Measurements from ENCODE around the gene GFRA1. TPM values are rescaled to one million over a fixed set of nuclear protein-coding genes. Genes with fewer than 3 reads are reported as not detected.

Gene GFRA1
- polyA plus RNA-seq, 1 of the 3 experiments (the other 2 are of a cell fraction), result 1.6 TPM

DNA sequence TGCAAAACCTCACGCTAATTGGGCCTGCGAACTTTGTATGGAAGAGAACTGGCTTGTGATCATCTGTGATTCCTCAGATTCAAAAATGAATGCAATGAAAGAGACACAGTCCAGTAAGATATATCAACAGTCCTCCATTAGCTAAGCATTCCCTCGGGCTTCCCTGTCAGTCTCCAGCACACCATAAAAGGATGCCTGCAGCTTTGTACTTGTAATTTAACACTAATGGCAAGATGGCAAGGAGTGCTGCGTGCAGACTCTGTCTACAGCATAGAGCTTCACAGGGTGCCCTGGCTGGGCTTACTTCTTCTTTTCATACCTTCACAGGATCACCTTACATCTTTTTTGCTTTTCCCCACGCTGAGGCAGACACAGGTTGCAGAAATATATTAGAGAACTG is 200.0 kb downstream of the GFRA1 start:
- no peak; the same call in 1 of the 2 replicates for TF ChIP-seq RCOR1 (IDR thresholded peaks at IDR 0.05; ENCODE audit: low read length)
- peak in 1 of 2 experiments; percentile 15; a peak in 1 of 4 replicates for TF ChIP-seq EP300 (IDR thresholded peaks at IDR 0.05; ENCODE audit: borderline replicate concordance in 1 of 2, low read depth in 1 of 2, low read length in 1 of 2)
- H3K36me3 ChIP-seq (replicated peaks in 1 of 2; ENCODE audit: control insufficient read depth in 1 of 2, insufficient read depth in 2 of 2, low read length in 1 of 2), result no peaks in the 10 kb centered on the region
- no peak overlapping the region for H3K4me2 ChIP-seq
- H3K4me3 ChIP-seq (ENCODE audit: low read depth in 2 of 2, low read length in 1 of 2), result no peak overlapping the region
- DNase-seq, result peak; percentile 35
- H3K4me1 ChIP-seq (ENCODE audit: control insufficient read depth in 1 of 2, insufficient read depth in 2 of 2, low read depth in 1 of 2, low read length in 1 of 2), result peaks cover 0 to 16% of the 10 kb centered on the region in 2 experiments; a peak in 2 of 4 replicates
- ChIA-PET CTCF (interaction anchor here (0.6 kb wide), 1 partner anchor 124 kb away, joined by 5 read pairs; no protein-coding TSS in a partner anchor), POLR2A (no interaction called here)
- H3K27me3 ChIP-seq (ENCODE audit: insufficient read depth), result no peaks in the 10 kb centered on the region
- WGBS (ENCODE audit: low lambda C conversion rate), result 42% methylated on average over 5 of the region's 5 CpGs
- H3F3A ChIP-seq (replicated peaks; ENCODE audit: insufficient read depth), result no peaks in the 10 kb centered on the region
- H3K9ac ChIP-seq, result no peak overlapping the region
- no peak overlapping the region for H2AFZ ChIP-seq (ENCODE audit: low read depth)
- H3K27ac ChIP-seq (ENCODE audit: low read depth in 2 of 2, low read length in 1 of 2), result peak overlapping the region in 1 of 2 experiments; percentile 22; a peak in 1 of 4 replicates
- no peaks in the 10 kb centered on the region for H3K9me3 ChIP-seq
- no peaks in the 10 kb centered on the region for H4K20me1 ChIP-seq (ENCODE audit: insufficient read depth)
- no peaks in the 10 kb centered on the region for H3K79me2 ChIP-seq (ENCODE audit: insufficient read depth)
- no peaks in the 10 kb centered on the region for H3K9me2 ChIP-seq

DNA sequence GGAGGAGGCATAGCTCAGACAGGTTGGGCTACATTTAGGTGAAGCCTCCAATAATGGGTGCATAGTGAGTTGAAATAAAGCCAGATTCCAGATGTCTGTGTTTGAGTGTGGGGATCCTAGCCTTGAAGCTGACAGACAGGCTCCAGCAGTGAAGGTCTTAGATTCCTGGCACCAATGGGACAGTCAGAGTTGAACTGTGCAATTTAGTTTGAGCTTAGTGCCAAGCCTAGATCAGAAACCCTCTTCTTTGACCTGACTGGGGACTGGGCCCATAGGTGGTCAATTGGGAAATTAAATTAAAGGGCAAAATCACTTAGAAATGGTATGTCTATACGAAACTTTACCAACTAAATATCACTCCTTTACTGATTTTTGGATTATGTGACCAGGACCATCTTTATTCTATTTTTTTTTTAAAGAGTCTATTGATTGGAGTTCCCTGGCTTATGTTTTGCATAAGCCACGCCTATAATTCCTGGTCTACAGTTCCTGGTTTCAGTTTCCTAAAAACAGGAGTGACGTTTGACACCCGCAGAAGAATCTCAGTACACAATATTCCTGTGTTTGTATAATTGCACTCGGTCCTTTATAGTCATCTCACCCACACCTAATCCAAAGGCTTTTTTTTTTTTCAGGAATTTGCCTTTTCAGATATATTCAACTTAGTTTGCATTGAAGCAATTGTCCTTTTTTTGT is 201.4 kb downstream of the GFRA1 start:
- ChIA-PET POLR2A (no interaction called here), CTCF (no interaction called here)
- Histone ChIP-seq H2AFZ (ENCODE audit: low read depth) (no peak overlapping the region), H4K20me1 (ENCODE audit: insufficient read depth) (no peaks in the 10 kb centered on the region), H3K79me2 (ENCODE audit: insufficient read depth) (no peaks in the 10 kb centered on the region), H3K27me3 (ENCODE audit: insufficient read depth) (no peaks in the 10 kb centered on the region), H3K9me3 (no peaks in the 10 kb centered on the region), H3K36me3 (replicated peaks in 1 of 2; ENCODE audit: control insufficient read depth in 1 of 2, insufficient read depth in 2 of 2, low read length in 1 of 2) (no peaks in the 10 kb centered on the region), H3K27ac (ENCODE audit: low read depth in 2 of 2, low read length in 1 of 2) (no peak overlapping the region), H3K9ac (no peak overlapping the region), H3K4me1 (ENCODE audit: control insufficient read depth in 1 of 2, insufficient read depth in 2 of 2, low read depth in 1 of 2, low read length in 1 of 2) (peaks cover 0 to 16% of the 10 kb centered on the region in 2 experiments; a peak in 2 of 4 replicates), H3K9me2 (no peaks in the 10 kb centered on the region), H3K4me2 (no peak overlapping the region), H3K4me3 (ENCODE audit: low read depth in 2 of 2, low read length in 1 of 2) (no peak overlapping the region), H3F3A (replicated peaks; ENCODE audit: insufficient read depth) (no peaks in the 10 kb centered on the region)
- TF ChIP-seq SIN3A (IDR thresholded peaks at IDR 0.05; ENCODE audit: borderline replicate concordance, low read depth, low read length) (no peak), FOXM1 (IDR thresholded peaks at IDR 0.05; ENCODE audit: low read depth) (no peak), NRF1 (IDR thresholded peaks at IDR 0.05; ENCODE audit: low read depth, low read length) (no peak), TCF12 (IDR thresholded peaks at IDR 0.05) (no peak)
- TF ChIP-seq, protein P1, sequence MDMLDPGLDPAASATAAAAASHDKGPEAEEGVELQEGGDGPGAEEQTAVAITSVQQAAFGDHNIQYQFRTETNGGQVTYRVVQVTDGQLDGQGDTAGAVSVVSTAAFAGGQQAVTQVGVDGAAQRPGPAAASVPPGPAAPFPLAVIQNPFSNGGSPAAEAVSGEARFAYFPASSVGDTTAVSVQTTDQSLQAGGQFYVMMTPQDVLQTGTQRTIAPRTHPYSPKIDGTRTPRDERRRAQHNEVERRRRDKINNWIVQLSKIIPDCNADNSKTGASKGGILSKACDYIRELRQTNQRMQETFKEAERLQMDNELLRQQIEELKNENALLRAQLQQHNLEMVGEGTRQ (IDR thresholded peaks at IDR 0.05; ENCODE audit: borderline replicate concordance, low read depth, low read length), result no peak
- DNase-seq, result no peak
- WGBS (ENCODE audit: low lambda C conversion rate), result 37% methylated on average over 5 of the region's 5 CpGs

DNA sequence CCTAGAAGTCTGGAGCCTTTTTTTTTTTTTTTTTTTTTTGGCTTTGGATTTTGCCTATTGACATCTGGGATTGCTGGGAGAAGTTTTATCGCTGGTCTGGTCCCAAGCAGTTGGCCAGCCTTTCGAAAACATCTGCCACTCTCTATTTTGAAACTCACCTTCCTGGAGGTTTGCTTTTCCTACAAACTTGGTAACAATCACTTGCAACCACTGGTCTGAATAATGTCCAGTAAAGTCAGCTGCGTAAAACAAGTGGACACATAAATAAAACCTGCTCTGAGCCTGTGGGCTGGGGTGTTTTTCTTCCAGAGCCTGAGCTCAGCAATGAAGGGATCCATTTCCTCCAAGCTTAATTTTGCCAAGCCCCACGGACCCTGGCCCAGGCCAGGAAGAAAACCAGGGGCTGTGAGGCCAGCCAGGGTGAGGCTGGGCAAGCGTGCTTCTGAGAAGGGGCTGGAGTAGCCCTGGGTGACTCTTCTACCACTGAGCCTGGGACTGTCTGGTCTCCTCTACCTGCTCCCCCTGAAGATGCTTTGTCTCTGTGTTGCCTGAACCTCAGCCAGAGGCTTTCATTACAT is 202.2 kb downstream of the GFRA1 start:
- WGBS (ENCODE audit: low lambda C conversion rate), result 30% methylated on average over 5 of the region's 5 CpGs
- Histone ChIP-seq H3K27ac (ENCODE audit: low read depth in 2 of 2, low read length in 1 of 2) (no peak overlapping the region), H3K9ac (no peak overlapping the region), H3K9me2 (no peaks in the 10 kb centered on the region), H3K27me3 (ENCODE audit: insufficient read depth) (no peaks in the 10 kb centered on the region), H3K4me1 (ENCODE audit: control insufficient read depth in 1 of 2, insufficient read depth in 2 of 2, low read depth in 1 of 2, low read length in 1 of 2) (peaks cover 0 to 13% of the 10 kb centered on the region in 2 experiments; a peak in 2 of 4 replicates), H3K36me3 (replicated peaks in 1 of 2; ENCODE audit: control insufficient read depth in 1 of 2, insufficient read depth in 2 of 2, low read length in 1 of 2) (no peaks in the 10 kb centered on the region), H3K79me2 (ENCODE audit: insufficient read depth) (no peaks in the 10 kb centered on the region), H4K20me1 (ENCODE audit: insufficient read depth) (no peaks in the 10 kb centered on the region), H3K4me2 (no peak overlapping the region), H3F3A (replicated peaks; ENCODE audit: insufficient read depth) (no peaks in the 10 kb centered on the region), H3K4me3 (ENCODE audit: low read depth in 2 of 2, low read length in 1 of 2) (no peak overlapping the region), H2AFZ (ENCODE audit: low read depth) (no peak overlapping the region), H3K9me3 (no peaks in the 10 kb centered on the region)
- no peak for DNase-seq
- ChIA-PET CTCF (interaction anchor here (0.6 kb wide), 2 partner anchors 9 to 44 kb away, joined by 3 read pairs; no protein-coding TSS in a partner anchor), POLR2A (no interaction called here)
- no peak for TF ChIP-seq FOSL2 (IDR thresholded peaks at IDR 0.05; ENCODE audit: borderline replicate concordance, low read depth)
- TF ChIP-seq FOXJ3 (CRISPR knock-in tag; IDR thresholded peaks at IDR 0.05), result no peak
- no peak for TF ChIP-seq JUND (IDR thresholded peaks at IDR 0.05)
- TF ChIP-seq, protein P1 (IDR thresholded peaks at IDR 0.05; ENCODE audit: borderline replicate concordance, low read depth, low read length), result no peak
- no peak for TF ChIP-seq MEF2A (IDR thresholded peaks at IDR 0.05; ENCODE audit: borderline replicate concordance, low read depth)

Measured in SK-N-SH (cell line).